ENCODE data around the gene DALRD3. TPM values are rescaled to one million over a fixed set of nuclear protein-coding genes. Genes with fewer than 3 reads are reported as not detected.
A peak's percentile ranks its signal among the peaks of the same experiment; 100 is the strongest.

Gene DALRD3
- polyA plus RNA-seq, 1 donor, result 32.6 TPM

DNA sequence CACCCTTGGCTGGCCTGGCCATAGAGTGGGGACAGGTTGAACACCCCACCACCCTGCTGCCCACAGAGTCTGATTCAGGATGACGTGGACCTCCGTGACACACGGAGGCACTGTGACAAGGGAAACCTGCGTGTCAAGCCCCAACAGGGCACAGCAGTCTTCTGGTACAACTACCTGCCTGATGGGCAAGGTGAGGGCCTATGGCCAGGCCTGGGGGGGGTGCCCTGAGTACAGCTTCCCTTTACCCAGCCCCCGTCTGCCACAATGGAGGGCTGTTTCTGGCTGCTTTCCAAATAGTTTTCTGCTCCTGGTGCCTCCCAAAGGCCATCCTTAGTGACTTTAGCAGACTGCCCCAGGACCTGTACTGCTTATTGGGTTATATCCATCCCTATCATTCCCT lies 12.4 kb downstream of the DALRD3 start:
- no peak for DNase-seq (ENCODE audit: low read depth)

DNA sequence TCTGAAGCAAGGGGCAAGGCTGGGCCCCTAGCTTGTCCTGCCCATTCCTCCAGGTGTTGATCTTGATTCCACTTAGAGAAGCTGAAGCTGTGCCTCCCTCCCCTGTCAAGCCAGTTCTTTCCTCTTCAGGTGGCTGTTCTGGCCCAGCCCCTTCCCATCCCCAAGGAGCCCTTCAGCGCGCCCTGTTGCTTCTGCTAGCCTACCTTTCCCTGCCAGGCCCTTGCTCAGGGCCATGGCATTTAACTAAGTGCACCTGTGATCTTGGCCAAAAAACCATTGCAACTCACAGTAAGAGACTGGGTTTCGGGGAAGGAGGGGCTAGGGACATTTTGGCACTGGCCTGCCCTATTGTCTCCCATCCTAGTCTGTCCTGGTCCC lies 13.1 kb downstream of the DALRD3 start:
- no peak for DNase-seq (ENCODE audit: low read depth)

DNA sequence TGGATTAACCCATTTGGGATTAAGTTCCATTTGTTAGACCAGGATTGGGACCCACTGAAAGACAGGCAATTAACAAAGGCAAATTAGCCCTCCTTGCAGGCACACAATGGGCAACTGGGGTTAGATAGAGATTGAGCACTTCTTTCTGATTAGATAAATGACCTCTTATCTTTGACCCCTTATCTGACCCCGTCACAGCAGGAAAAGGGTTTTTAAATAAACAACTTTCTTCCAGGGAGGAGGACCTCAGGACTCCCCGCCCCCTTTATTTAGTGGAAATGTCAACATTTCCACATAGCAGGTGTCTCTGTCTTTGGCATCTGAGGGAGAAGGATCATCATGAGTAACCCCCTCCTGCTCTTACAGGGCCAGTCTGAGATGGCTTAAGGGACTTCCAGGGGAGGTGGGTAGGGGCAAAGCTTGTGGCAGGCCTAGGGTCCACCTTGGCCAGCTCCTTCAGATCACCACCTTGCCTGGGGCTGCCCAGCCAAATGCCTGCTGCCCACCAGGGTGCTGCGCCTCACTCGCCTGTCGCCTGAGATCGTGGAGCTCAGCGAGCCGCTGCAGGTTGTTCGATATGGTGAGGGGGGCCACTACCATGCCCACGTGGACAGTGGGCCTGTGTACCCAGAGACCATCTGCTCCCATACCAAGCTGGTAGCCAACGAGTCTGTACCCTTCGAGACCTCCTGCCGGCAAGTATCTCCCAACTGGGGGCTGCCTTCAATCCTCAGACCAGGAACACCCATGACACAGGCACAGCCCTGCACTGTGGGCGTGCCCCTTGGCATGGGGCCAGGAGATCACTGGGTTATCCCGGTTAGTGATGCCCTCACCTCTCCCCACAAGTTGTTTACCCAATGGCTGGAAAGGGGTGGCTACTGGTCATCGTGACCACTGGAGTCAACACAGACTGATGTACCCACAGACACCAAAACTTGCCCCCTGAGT lies 13.8 kb downstream of the DALRD3 start:
- no peak for DNase-seq (ENCODE audit: low read depth)

DNA sequence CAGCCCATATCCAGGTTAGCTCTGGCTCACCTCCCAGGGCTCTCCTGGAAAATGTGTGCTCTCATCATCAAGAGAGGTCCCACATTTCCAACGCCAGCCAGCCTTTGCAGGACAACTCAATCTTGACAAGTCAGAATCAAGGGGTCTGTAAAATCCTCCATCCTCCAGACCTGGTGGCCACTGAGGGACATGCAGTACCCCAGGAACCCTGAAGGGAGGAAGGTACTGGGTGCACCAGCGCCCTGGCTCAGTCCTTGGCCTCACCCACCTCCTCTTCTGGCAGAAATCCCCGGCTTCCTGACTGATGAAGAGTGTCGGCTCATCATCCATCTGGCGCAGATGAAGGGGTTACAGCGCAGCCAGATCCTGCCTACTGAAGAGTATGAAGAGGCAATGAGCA lies 17.2 kb downstream of the DALRD3 start:
- no peak for DNase-seq (ENCODE audit: low read depth)

DNA sequence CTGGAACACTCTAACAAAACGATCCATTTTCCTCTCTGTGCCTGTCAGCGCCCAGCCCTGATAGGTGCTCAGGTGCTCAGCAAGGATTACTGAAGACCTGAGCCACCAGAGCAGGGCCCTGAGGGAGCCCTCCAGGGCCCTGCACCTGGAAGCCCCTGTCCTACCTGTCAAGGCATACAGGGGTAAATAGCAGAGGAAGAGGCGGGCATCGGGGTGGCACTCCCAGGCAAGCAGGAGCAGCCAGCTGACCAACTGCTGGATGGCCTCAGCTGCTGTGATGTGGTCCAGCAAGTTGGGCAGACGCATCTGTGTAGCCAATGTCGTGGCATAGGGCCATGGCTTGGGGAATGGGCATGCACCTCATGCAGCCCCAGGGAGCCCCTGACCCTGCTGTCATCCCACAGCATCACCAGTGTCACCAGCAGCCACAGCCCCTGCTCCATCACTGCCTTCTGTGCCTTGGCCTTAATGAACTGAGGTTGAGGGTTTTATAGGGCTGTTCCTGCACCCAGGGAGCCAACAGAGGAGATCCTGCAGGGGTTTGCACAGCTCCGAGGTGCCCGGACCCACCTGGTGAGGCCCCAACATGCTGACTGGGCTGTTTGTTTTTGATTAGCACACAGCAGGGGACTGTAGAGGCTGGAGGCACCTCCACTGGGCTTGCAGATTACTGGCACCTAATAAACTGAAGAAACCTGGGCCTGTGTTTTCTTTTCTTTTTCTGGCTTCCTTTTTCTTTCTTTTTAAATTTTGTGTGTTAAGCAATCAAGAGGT lies 19.1 kb downstream of the DALRD3 start:
- no peak for DNase-seq (ENCODE audit: low read depth)

DNA sequence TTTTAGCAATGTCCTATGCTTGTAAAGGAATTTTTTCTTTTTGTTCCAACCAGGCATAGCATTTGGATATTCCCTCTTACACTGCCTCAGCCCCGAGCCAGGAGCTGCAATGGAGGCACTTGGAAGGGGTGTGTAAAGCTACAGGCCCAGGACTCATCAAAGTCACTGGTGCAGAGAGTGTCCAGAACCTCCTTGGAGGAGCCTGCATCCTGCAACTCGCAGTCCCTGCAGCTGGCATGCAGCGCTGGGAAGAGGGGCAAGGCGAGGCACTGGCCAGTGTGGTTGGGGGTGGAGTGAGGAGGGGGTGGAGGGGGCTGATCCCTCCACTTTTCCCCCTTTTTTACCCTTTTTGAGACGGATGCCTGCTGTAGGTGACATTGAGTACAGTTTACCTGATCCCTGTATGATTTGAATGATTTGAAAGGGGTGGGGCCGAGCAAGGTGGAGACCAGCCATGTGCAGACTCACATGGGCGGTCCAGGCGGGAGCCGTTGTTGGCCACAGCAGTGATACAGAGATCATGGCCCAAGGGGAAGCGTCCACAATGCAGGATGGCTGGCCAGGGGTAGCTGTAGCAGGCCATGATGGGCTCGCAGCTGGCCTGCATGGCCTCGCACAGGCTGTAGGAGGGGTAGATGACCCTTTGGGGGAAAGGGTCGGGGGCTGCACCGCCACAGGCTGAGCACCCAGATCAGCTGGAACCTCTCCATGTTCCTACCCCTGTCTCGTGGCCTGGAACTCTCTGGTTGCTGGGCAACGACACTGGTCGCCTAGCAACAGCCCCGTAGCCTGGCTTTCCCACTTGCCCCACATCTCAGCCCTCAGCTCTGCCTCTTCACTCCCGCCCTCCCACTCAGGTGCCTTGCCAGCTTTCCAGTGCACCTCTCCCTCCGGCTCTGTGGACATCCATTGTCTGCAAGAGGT lies 20.4 kb downstream of the DALRD3 start:
- no peak for DNase-seq (ENCODE audit: low read depth)

DNA sequence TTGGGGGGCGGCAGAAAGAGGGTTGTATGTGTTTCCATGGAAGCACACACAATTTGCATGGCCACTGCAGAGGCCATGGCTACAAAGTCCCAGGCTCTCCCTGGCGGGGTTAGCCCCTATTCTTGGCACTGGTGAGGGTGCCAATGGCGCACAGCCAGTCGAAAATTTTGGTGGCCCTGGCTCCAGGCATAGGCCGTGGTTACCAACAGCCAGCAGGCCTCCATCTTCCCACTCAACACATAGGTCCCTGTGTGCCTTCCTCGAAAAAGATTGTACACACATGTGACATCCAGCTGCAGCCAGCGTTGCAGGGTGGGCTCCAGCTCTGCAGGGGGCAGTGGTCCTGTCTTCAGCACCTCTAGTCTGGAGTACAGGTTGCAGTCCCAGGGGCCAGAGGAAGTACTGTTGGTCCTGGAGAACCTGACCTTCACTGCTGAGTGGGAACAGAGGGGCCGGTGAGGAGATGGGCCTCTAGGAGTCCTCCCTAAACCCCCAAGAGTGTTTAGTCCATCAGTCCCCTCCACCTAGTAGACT lies 21.2 kb downstream of the DALRD3 start:
- DNase-seq (ENCODE audit: low read depth), result no peak

DNA sequence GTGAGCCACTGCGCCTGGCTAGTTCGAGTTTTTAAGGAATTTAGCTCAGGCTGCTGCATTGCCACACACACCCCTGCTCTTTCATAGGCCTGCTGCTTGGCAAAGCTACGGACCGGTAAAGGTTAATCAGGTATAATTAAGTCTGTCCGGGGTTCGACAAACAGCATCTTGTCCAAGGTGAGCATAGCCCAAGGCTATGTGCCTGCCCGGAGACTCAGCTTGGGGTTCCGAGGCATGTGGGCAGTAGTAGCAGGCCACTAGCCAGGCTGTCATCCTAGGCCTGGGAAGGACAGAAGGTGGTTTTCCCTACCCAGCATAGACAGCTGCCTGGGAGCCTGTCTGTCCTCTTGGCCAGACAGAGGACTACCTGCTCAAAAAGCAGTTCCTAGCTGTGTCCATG lies 21.7 kb downstream of the DALRD3 start:
- DNase-seq (ENCODE audit: low read depth), result no peak

DNA sequence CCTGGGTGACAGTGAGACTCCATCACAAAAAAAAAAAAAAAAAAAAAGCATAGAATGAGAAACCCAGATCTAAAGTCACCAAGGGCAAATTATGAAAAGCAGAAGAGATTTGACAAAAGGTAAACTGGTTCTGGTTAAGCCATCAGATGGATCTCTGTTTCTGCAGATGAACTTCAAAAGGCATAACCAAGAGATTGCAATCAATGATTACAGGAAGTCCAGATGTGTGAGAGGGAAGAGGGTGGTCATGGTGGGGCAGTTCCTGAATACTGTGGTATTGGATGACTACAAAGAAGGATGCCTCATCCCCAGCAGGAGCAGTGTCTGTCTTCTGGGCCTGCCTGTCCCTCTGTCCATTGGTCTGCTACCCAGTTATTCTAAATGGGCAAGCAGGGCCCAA lies 24.5 kb downstream of the DALRD3 start:
- no peak for DNase-seq (ENCODE audit: low read depth)

DNA sequence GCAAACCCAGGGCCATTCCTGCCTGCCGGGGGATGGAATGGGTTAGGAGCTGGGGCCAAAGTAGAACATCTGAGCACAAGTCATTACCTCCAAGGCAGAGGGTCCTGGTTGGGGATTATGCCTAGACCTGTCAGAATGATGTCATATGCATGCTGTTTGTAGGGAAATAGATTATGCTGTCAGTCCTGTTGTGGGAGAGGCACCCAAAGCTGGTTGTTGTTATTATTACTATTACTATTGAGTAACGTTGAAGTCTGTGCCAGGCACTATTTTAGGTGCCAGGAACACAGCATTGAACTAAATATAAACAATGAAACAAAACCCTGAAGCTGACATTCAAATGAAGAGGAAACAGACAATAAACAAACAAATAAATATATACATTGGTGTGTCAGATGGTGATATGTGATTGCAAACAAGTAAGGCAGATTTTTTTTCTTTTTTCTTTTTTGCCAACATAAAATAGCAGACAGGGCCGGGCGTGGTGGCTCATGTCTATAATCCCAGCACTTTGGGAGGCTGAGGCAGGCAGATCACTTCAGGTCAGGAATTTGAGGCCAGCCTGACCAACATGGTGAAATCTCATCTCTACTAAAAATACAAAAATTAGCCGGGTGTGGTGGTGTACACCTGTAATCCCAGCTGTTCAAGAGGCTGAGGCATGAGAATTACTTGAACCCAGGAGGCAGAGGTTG lies 26.4 kb downstream of the DALRD3 start:
- DNase-seq (ENCODE audit: low read depth), result no peak

DNA sequence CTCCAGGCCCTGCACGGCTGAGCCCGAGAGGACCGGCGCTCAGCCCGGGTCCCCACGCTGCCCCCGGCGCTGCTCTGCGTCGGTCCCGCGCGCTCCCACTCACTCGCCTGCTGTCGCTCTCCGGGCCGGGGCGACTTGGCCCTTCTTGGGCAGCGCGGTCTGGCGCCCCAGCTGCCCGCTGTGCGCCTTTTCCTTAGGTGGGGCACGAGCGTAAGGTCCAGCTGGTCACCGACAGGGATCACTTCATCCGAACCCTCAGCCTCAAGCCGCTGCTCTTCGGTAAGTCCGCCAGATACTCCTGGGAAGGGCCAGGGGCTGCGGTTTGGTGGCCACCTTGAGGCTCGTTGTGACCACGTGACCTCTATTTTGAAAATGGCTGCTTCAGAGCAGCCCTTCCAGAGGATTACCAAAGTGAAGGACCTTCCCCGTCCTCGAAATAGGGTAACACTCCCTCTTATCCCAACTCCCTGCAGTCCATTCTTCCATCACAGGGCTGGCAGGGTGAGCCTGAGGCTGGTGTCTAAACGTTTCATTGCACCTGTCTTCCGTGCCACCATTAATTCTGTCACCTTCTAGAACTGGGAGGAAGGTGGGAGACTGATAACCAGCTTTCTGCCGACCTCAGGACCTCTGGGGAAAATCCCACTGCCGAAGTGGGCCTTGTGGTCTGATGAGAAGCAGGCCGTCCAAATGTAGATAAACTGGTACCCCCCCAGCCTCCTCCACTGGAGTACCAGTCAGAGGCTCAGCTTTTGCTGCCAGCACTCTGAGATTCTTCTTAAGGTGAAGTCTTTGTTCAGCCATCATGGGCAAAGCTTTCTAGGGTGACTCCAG lies 27.5 kb downstream of the DALRD3 start:
- DNase-seq (ENCODE audit: low read depth), result no peak

DNA sequence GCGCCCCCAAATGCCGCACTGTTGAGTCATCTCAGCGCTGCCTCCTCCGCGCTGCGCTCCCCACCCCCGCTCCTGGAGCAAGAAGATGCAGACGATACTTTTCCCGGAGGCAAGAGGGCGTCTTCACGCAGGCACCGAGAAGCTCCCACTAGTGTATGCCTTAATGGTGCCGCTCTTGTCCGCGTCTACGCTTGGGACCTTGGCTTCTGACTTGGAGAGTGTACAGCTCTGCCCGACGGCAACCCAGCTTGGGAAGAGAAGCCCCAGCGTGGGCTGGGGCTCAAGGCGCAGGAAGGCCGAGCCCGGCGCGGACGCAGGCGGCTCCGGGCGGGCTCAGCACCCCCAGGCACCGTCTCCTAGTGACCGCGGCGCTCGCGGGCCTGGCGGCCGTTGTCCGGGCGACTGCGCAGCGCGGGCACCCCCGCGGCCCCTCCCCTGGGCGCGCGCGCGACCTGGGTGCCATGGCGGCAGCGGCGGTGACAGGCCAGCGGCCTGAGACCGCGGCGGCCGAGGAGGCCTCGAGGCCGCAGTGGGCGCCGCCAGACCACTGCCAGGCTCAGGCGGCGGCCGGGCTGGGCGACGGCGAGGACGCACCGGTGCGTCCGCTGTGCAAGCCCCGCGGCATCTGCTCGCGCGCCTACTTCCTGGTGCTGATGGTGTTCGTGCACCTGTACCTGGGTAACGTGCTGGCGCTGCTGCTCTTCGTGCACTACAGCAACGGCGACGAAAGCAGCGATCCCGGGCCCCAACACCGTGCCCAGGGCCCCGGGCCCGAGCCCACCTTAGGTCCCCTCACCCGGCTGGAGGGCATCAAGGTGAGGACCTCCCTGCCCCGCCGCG lies 28.4 kb downstream of the DALRD3 start, which contains the start of gene P4HTM:
TSS of gene P4HTM (plus strand) at position 446 of the 840 bp plus-strand sequence. CDS start at position 462, 16 bp downstream.
- peak; percentile 72 for DNase-seq (ENCODE audit: low read depth)

DNA sequence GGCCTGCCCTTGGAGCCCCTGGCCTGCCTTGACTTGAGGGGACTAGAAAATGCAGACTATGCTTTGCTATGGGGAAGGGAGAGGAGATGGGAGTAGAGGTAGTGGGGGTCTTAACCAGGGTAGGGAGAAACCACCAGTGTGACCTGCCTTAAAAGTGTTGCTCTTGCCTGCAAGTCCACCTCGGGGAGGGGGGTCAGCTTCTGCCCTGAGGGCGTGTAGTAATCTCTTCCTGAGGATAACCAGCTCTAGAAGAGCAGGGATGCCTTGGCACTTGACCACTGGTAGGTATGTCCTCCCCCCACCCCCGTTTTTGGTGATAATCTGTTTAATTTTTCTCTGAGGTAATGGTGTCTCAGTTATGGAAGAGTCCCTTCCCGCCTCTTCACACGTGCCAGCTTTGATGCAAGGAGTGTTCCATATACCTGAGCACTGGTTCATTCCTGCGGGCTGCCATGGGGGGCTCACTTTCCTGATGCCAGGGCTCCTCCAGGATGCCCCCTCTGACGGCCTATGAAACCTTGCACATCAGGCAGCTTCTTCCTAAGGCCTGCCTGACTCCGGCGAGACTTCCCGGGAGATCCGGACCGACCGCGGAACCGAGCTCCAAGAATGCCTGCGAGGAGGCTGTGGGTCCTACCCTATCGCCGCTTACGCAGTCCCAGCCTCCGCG lies 29.1 kb downstream of the DALRD3 start:
- DNase-seq (ENCODE audit: low read depth), result no peak

DNA sequence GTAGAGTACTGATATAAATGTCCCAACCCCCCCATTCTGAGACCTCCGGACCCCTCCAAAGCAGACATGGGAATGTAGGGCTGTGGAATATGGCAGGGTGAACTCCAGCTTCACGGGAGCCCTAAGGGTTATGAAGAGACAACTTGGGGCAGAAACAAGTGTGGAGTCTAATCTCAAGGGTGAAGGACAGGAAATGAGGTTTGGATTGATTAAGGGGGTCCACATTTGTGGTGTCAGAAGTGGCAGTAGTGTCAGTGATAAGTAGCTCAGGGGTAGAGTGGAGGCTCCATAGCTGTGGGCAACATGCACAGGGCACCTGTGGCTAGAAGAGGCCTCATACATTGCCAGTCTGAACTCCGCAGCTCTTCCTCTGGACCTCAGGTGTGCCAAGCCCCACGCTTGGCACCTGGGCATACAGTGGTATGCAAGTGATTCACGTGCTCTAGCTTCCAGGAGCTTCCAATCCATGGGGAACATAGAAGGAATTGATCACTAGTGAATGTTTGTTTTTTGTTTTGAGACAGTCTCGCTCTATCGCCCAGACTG lies 32.5 kb downstream of the DALRD3 start:
- no peak for DNase-seq (ENCODE audit: low read depth)

DNA sequence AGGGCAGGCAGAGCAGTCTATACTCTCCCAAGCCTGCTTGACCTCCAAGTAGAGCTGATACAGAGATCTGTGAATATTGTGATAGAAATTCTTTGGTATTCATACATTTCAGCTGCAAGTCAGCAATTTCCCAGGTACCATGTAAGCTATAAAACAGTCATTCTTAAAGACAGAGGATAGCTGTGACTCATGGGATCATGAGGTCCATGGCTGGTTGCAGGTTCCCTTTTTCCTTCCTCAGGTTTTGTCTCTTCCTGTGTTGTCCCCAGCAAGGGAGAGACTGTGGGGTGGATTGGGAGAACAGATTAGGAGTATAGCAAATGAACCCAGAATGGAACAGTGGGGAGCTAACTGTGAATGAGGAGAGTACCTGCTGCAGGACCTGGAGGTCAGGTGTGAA lies 33.7 kb downstream of the DALRD3 start:
- no peak for DNase-seq (ENCODE audit: low read depth)

DNA sequence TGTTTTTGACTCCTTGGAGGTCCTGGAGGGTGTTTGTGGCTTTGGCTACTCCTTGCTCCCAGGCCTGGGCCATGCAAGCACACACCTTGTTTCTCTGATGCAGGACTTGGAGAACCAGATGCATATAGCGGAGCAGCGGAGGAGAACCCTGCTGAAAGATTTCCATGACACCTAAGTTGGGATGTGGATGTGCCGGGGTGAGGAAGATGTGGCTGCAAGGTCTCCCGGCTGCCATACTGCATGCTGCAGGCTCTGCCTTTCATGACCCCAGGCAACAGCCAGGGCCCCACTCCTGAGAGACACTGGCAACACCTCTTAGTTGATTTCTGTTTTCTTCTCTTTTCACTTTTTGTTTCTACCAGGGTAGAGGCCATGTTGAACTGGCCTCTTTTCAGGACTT lies 35.3 kb downstream of the DALRD3 start:
- no peak for DNase-seq (ENCODE audit: low read depth)

DNA sequence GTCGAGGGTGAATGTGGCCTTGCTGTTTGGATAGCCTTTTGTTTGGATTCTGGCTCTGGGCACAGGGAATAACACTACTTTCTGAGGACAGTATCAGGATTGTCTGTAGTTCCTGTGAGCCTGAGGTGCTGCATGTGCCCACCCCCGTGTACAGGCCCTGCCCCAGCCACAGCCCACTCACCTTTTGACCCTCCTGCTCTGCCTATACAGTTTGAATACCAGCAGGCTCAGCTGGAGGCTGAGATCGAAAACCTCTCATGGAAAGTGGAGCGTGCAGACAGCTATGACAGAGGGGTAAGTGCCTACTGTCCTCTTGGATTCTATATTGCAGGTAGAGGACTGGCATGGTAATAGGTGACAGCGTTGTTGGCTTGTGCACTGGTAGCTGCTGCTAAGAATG lies 35.7 kb downstream of the DALRD3 start:
- no peak for DNase-seq (ENCODE audit: low read depth)

DNA sequence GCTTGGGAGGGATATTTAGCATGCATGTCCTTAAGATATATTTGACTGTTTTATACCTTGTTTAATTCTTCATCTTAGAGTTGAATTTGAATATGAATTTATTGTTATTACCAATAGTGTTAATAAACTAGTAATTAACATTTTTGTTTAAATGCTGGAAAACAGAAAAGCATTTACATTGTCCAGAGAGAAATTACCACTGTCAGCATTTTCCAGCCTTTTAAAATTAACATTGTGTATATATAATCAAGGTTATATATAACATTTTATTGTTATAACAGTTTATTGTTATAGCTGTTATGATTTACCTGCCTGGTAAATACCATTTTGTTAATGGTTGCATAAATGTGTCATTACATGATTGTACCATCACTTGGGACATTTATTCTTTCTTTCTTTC lies 36.4 kb downstream of the DALRD3 start:
- DNase-seq (ENCODE audit: low read depth), result no peak

All from forelimb muscle (tissue), 1 donor.